ENCODE data around the gene RIT2. TPM values are rescaled to one million over a fixed set of nuclear protein-coding genes. Genes with fewer than 3 reads are reported as not detected.

The RIT2 gene
- total RNA-seq, 1 experiment from 2014 or later, result not detected

GRCh38 chr18:42781298-42781815 is 334.1 kb downstream of the RIT2 start:
- H3K4me3 Mint-ChIP-seq (ENCODE audit: low read depth, unreplicated experiment), result no peak overlapping the region
- peaks cover 31% of the 10 kb centered on the region for H3K4me1 Mint-ChIP-seq (ENCODE audit: low read depth, unreplicated experiment)
- no peak for DNase-seq
- TF ChIP-seq, protein P1, sequence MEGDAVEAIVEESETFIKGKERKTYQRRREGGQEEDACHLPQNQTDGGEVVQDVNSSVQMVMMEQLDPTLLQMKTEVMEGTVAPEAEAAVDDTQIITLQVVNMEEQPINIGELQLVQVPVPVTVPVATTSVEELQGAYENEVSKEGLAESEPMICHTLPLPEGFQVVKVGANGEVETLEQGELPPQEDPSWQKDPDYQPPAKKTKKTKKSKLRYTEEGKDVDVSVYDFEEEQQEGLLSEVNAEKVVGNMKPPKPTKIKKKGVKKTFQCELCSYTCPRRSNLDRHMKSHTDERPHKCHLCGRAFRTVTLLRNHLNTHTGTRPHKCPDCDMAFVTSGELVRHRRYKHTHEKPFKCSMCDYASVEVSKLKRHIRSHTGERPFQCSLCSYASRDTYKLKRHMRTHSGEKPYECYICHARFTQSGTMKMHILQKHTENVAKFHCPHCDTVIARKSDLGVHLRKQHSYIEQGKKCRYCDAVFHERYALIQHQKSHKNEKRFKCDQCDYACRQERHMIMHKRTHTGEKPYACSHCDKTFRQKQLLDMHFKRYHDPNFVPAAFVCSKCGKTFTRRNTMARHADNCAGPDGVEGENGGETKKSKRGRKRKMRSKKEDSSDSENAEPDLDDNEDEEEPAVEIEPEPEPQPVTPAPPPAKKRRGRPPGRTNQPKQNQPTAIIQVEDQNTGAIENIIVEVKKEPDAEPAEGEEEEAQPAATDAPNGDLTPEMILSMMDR (IDR thresholded peaks at IDR 0.05; ENCODE audit: unreplicated experiment), result no peak
- no peak overlapping the region for H3K27ac Mint-ChIP-seq (ENCODE audit: unreplicated experiment)
- H3K36me3 Mint-ChIP-seq (ENCODE audit: insufficient read depth, unreplicated experiment), result peaks cover 7% of the 10 kb centered on the region
- intact Hi-C loops (cut with micrococcal nuclease; ENCODE audit: unreplicated experiment), result loop anchor here (10.0 kb wide), 1 partner anchor 113 kb away; no protein-coding TSS in a partner anchor
- no TSS peak for BruUV-seq (replicated peaks)
- no peaks in the 10 kb centered on the region for H3K27me3 Mint-ChIP-seq (ENCODE audit: unreplicated experiment)
- CTCF ChIA-PET, result no interaction called here
- peaks cover 3% of the 10 kb centered on the region for H3K9me3 Mint-ChIP-seq (ENCODE audit: low read depth, unreplicated experiment)

GRCh38 chr18:42780171-42780570 is 335.3 kb downstream of the RIT2 start:
- H3K4me1 Mint-ChIP-seq (ENCODE audit: low read depth, unreplicated experiment), result peaks cover 31% of the 10 kb centered on the region
- BruUV-seq (replicated peaks), result no TSS peak
- CTCF ChIA-PET, result no interaction called here
- TF ChIP-seq, protein P1 (IDR thresholded peaks at IDR 0.05; ENCODE audit: unreplicated experiment), result no peak
- H3K9me3 Mint-ChIP-seq (ENCODE audit: low read depth, unreplicated experiment), result peaks cover 3% of the 10 kb centered on the region
- DNase-seq, result no peak
- intact Hi-C loops (cut with micrococcal nuclease; ENCODE audit: unreplicated experiment), result loop anchor here (10.0 kb wide), 1 partner anchor 115 kb away; no protein-coding TSS in a partner anchor
- peaks cover 7% of the 10 kb centered on the region for H3K36me3 Mint-ChIP-seq (ENCODE audit: insufficient read depth, unreplicated experiment)
- H3K27me3 Mint-ChIP-seq (ENCODE audit: unreplicated experiment), result no peaks in the 10 kb centered on the region
- no peak overlapping the region for H3K27ac Mint-ChIP-seq (ENCODE audit: unreplicated experiment)
- no peak overlapping the region for H3K4me3 Mint-ChIP-seq (ENCODE audit: low read depth, unreplicated experiment)

DNA sequence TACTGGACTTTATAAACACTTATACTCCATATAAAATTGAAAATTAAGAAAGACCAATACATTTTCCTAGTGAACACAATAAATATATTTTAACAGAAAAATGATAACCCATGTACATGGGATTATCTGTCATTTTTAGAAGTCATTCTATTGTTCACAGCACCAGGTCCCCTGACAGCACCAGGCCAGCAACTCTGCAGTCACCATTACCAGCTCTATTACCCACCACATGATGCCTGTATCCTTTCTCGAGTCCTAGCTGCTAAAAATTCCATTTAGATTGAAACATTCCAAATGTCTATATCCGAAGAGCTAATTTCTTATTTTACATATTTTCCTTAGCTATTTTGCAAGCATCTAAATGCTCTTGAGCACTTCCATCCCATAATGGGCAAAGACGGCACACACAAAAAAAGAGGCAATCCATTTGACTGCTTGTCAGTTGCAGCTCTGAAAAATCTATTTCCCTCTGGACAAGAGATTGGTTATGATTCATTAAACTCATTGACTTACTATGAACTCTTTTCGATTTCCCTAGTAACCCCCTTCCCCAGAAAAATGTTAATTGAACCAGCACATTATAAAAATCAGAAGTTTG is 336.9 kb downstream of the RIT2 start:
- peaks cover 3% of the 10 kb centered on the region for H3K9me3 Mint-ChIP-seq (ENCODE audit: low read depth, unreplicated experiment)
- CTCF ChIA-PET, result no interaction called here

DNA sequence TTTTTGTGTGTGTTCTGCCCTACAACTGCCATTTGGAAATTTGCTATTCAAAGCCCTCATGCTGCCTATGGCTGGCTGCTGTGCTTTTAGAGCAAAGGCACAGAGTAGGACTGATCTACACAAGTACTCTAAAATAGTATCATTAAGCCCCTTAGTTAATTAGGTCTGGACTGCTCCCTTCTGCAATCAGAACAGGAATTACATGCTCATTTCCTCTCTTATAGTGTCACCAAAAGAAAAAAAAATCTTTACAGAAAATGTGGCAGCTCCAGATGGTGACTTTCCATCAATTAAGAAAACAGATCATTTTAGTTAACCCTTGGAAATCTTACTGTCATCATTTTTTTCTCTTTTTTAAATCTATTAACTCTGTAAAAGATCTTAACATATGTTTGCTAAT is 337.5 kb downstream of the RIT2 start:
- intact Hi-C loops (cut with micrococcal nuclease; ENCODE audit: unreplicated experiment), result no loop called here
- CTCF ChIA-PET, result no interaction called here
- Mint-ChIP-seq H3K27ac (ENCODE audit: unreplicated experiment) (no peak overlapping the region), H3K9me3 (ENCODE audit: low read depth, unreplicated experiment) (peaks cover 2% of the 10 kb centered on the region), H3K27me3 (ENCODE audit: unreplicated experiment) (no peaks in the 10 kb centered on the region), H3K4me1 (ENCODE audit: low read depth, unreplicated experiment) (peaks cover 12% of the 10 kb centered on the region), H3K36me3 (ENCODE audit: insufficient read depth, unreplicated experiment) (peaks cover 3% of the 10 kb centered on the region), H3K4me3 (ENCODE audit: low read depth, unreplicated experiment) (no peak overlapping the region)
- BruUV-seq (replicated peaks), result no TSS peak
- TF ChIP-seq, protein P1 (IDR thresholded peaks at IDR 0.05; ENCODE audit: unreplicated experiment), result no peak
- DNase-seq, result no peak

More for the DNA sequence above, 336.9 kb downstream of the RIT2 start:
- Mint-ChIP-seq H3K27me3 (ENCODE audit: unreplicated experiment) (no peaks in the 10 kb centered on the region), H3K27ac (ENCODE audit: unreplicated experiment) (no peak overlapping the region), H3K36me3 (ENCODE audit: insufficient read depth, unreplicated experiment) (peaks cover 7% of the 10 kb centered on the region), H3K4me1 (ENCODE audit: low read depth, unreplicated experiment) (peaks cover 17% of the 10 kb centered on the region), H3K4me3 (ENCODE audit: low read depth, unreplicated experiment) (no peak overlapping the region)
- BruUV-seq (replicated peaks), result no TSS peak
- TF ChIP-seq, protein P1 (IDR thresholded peaks at IDR 0.05; ENCODE audit: unreplicated experiment), result no peak
- DNase-seq, result no peak
- intact Hi-C loops (cut with micrococcal nuclease; ENCODE audit: unreplicated experiment), result no loop called here
